NCI-H82 treated with DMSO at 0.1 percent for 48 hours (cell line): Measurements from ENCODE around the gene UIMC1.

Experiments used
- DNase-seq: peaks from one replicate; lab custom pipeline; 2025; ENCODE audit not compliant: unreplicated experiment; lab: John Stamatoyannopoulos, UW

The UIMC1 gene

GRCh38 chr5:176886336-176887251, 120.0 kb downstream of the UIMC1 start:
- DNase-seq: no peak

DNA sequence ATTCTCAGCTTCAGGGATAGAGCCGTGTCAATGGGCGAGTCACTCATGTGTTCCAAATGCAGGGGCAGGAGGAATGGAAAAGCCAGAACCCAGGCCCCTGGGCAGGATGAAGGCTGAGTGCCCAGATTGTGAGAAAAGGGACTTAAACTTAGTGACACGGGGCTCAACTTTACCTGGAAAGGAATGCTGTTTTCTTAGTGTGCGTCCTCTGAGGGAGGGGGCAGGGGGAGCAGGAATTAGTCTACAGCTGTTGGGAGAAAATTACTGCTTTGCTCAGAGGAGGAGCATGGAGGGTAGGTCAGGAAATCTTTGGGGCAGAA, 122.0 kb downstream of the UIMC1 start:
- no peak for DNase-seq

DNA sequence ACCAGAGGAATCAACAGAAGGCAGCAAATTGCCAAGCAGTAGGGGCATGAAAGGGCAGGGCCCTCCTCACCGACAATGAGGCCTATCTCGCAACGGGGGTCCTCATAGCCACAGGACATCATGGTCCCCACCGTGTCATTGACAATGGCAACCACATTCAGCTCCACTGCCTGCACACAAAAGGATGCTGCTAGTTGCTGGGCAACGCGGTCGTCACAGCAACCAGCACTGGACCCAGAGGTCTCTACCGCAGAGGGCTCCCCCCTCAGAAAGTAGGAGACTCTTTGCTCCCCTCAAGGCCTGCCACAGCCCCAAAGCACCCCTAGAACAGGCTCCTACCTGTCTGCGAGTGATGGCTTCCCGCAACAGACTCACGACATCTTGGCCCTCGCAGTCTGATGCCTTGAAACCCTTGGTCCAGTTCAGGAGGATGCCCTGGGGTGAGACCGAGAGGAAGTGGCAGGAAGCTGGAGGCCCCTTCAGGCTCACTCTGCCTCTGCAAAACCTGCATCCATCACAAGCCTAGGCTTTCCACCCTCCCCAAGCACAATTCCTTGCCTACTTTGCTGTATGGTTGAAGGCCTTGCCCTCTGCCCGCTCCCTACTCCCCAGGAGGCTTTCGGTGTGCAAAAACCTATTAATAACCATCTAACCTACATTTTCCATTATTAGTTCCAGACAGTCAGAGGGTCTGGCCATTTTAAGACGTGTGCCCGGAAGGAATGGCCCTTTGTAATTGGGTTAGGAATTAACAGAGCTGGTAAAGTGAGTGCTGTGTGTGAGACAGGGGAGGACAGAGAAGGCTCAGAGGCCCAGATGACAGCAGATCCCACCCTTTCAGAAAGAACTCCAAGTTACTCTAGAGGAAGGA, 122.6 kb downstream of the UIMC1 start:
- no peak for DNase-seq

DNA sequence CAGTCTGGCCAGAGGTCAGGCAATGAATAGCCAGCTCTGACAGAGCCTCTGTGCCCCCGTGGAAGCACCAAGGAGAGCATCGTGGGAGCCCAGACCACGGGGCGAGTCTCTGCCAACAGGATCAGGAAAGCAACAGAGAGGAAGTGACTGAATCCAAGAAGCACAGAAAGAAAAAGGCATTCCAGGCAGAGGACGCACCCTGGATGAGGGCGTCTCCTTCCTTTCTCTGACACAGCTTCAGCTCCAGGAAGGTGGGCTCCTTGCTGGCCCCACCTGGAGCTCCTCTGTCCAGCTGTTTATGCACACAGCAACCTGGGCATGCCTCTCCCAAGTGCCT, 124.0 kb downstream of the UIMC1 start:
- no peak for DNase-seq

DNA sequence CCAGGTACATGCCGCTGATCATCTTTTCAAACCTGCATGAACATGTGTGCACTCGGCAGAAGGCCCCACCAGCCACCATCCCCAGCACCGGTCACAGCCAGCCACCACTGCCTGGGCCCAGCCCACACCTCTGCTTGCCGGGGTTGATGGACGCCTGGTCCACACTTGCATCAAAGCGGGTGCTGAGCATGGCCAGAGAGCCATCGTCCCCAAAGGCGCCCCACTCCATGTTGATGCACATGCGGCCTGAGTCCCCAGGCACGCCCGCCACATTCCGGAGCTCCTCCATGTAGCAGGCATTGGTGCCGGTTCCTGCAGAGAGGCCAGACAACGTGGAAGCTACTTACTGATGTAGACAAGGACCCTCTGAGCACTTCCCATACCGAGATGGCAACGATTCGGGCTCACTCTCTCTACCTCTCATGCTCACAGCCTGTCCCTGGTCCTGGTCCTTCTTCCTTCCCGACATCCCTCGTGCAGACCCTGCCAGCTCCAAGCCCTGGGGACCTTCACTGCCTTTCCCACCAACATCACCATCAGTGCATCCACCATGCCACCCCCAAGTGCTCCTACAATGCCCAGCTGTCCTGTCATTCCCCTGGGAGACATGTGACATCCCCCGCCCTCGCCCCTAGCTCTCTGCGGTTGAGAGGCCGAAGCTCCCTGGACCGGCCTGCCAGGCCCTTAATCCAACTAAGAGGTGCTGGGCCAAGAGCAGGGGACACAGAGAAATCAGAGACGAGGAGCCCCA, 124.6 kb downstream of the UIMC1 start:
- DNase-seq: no peak

DNA sequence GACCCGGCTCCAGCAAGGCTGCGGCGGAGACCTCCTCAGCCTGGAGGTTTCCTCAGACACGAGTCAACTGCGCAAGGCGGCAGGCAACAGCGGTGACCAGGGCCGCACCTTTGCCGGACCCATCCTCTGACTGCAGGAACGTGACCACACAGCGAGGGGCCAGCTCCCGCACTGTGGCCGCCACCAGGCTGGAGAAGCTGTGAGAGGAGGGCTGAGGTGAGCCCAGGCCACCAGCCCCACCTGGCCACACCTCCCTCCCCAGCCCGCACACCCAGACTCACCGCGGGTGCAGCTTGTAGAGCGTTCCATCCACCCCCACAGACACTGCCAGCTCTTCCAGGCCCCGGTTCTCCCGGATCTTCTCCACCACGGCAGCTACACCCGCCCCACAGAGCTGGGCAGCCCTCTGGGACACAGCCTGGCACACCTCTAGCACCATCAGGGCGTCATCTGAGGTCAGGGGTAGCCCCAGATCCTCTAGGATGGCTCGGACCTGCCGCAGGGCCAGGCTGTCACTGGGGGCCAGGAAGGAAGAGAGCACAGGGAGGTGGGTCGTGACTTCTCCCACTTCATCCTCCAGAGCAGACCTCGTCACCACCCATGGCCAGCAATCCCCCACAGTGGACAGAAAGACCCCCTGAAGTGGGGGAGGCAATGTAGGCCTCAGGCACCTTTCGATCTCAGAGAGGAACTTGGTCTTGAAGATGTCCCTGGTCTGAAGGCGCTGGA, 125.4 kb downstream of the UIMC1 start:
- DNase-seq: no peak

DNA sequence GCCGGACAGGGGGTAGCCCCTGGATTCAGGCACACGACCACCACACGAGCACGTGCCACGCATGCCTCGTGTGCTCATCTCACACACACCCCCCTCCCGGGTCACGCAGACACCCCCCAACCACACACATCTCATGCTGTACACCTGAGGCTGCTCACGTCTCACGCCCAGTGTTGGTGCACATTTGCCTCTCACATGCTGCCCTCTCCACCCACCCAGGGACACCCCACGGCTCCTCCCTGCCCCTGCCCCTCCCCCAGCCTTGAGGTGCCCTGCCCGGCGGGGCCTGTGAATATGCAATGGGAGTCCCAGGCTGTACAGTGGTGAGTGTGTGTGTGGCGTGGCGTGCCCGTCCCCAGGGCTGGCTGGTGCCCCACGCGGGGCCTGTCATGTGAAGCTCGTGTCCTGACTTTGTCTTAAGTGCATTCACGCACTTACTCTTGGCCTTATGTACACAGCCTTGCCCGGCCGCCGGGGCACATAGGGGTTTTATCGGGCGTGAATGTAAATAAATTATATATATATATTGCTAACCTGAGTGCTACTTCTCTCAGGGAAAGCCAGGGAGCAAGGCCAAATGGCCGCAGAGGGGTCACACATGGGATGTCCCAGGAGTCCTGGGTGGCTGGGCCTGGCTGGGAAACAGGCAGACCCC, 126.1 kb downstream of the UIMC1 start:
- DNase-seq: no peak

DNA sequence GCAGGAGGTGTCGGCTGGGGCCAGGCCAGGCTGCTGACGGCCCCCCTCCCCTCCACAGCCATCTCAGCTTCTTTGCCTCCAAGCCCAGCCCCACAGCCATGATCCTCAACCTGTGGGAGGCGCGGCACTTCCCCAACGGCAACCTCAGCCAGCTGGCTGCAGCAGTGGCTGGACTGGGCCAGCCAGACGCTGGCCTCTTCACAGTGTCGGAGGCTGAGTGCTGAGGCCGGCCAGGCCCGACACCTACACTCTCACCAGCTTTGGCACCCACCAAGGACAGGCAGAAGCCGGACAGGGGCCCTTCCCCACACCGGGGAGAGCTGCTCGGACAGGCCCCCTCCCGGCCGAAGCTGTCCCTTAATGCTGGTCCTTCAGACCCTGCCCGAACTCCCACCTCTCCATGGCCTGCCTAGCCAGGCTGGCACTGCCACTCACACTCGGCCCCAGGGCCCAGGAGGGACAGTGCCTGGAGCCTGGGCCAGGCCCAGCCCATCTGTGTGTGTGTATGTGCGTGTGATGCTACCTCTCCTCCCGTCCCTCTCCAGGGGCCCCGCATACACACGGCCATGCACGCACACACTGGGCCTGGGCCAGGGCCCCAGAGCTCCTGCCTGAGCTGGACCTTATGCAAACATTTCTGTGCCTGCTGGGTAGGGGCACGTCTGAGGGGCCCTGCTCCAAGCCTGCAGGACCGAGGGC, 126.8 kb downstream of the UIMC1 start:
- no peak for DNase-seq

DNA sequence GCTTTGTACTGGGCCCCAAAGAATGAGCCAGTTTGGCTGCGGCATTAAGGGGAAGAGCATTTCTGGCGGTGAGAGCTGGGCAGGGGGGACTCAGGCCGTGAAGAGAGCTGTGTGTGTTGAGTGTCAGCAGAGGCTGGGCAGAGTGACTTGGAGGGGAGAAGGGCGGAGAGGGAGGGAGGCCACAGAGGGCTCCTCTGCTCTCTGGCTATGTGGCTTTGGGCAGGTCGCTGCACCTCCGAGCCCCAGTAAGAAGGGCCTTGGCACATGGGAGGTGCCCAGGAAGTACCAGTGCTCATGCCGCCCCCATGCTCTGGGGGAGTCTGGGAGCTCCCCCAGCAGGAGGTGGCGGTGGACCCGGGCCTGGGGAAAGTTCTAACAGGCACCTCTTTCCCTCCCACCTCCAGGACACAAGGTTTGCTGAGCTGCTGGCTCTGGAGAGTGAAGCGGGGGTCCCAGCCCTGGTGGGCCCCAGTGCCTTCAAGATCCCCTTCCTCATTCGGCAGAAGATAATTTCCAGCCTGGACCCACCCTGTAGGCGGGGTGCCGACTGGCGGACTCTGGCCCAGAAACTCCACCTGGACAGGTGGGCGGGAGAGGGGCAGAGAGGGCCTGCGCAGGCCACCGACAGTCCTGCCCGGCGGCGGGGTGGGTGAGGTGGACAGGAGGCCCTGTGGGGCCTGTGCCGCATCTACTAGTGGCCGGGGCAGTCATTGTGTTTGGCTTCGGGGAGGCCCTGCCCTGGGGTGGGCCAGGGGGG, 127.5 kb downstream of the UIMC1 start:
- no peak for DNase-seq

DNA sequence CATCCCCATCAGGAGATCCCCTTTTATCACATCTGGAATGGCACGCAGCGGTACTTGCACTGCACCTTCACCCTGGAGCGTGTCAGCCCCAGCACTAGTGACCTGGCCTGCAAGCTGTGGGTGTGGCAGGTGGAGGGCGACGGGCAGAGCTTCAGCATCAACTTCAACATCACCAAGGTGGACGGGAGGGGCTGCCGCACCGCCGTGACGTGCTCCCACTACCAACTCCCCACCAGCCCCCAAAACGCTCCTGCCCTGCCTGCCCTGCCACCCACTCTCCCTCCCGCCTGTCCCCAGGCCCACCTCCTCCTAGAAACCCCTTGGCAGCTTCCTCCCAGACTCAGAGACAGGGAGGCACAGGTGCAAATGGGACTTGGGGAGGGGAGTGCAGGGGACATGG, 128.1 kb downstream of the UIMC1 start:
- DNase-seq: no peak

DNA sequence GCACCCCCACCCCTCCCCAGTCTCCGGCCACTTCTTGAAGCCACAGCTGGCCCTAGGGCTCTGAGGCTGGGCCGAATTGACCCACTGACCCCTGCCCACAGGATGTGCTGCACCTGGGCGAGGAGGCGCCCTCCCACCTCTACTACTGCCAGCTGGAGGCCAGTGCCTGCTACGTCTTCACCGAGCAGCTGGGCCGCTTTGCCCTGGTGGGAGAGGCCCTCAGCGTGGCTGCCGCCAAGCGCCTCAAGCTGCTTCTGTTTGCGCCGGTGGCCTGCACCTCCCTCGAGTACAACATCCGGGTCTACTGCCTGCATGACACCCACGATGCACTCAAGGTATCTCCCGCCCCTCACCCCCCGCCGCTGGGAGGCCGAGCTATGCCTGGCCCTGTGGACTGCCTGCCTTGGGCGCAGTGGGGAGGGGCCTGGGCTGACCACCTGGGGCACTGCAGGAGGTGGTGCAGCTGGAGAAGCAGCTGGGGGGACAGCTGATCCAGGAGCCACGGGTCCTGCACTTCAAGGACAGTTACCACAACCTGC, 128.7 kb downstream of the UIMC1 start:
- no peak for DNase-seq

DNA sequence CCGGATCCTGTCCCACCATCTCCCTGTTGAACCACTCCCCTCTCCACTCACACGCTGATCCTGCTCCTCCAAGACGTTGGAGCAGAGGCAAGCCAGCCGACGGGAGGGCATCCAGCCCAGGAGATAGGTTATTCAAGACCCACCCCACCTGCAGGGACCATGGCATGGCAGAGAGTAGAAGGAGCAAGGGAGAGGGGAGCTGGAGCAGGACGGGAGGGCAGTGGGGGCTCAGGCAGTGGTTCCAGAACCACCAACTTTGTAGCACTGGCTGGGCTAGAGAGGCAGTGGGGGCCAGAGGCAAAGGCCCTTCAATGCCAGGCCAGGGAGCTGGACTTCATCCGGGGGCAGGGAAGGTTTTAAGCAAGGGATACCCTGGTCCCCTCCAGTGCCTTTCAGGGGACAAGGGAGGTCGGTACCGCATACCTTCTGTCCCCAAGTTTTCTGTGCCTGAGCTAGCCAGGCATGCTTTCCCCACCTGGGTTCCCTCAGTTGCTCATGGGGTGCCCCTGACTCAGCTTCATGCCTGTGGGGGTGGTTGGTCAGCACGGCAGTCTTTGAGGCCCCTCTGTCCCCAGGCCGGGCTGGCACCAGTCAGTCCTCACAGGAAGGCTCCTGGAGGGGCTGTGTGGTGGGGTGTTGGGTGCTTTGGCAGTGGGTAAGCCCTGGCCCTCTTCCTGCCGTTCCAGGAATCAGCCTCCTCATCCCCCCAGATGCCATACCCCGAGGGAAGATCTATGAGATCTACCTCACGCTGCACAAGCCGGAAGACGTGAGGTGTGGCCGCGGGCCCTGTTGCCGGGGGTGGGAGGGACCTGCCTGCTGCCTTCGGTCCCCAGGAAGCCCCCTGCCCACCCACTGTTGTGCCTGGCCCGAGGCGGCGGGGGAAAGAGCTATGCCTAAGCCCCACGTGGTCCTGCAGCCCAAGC, 129.8 kb downstream of the UIMC1 start:
- DNase-seq: no peak

DNA sequence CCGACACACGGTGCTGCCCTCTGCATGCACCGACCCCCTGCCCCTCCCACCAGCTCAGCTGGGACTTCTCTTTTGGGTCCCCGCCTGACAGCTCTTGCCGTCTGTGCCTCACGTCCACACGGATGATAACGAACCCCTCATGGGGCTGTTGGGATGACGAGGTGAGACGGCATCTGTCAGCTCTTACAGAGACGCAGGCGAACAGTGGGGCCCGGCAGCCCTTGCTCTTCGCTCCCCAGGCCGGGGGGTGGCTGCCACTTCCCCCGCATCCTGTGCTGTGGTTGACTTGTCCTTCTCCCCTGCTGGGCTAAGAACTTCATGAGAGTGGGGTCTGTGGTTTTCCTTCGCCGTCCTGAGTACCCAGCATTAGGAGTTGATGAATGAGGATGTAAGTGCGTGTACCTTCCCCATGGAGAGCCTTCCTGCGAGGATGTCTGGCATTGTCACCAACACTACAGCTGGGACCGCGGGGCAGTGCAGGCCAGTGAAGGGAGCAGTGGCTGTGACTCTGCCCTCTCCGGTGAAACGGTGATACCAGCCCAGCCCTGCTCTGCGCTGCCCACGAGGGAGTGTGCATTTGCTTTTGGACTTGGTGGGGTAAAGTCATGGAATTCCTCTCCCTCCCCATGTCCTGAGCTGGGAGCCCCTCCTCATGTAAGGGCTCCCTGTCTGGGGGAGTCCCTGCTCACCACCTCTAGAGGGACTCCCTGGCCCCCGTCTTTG, 130.6 kb downstream of the UIMC1 start:
- DNase-seq: no peak

DNA sequence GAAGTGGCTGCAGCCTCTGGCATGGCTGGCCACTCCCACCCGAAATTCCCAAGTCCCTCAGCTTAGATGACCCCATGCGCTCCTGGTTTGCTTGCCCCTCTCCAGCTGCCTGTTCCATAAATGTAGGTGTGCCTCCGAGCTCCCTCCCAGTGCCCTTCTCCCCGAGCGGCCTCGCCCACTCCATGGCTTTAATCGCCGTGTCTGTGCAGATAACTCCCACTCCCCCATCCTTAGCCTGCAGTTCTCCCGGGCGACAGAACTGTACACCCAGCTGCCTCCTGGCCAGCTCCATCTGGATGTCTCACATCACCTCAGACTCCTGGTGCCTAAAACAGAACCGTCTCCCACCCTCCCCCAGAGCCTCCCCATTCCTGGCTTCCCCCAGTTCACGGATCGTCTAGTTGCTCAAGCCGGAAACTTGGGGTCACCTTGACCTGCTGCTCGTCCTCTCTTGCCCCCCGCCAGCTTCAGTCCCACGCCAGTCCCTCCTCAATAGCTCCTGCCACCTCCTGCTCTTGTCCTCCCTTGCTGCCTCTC, 131.5 kb downstream of the UIMC1 start:
- DNase-seq: no peak

- no peak for DNase-seq
Measured at GRCh38 chr5:176874198-176874780, 132.3 kb downstream of the UIMC1 start.

GRCh38 chr5:176873541-176874172, 132.9 kb downstream of the UIMC1 start:
- DNase-seq: no peak
